ENCODE data around the gene RPS28.
"Not testable (repeated sequence)": the region's sequence is repeated elsewhere in the genome, so short reads cannot be mapped to it uniquely, and the experiment has no call there.

The RPS28 gene

DNA sequence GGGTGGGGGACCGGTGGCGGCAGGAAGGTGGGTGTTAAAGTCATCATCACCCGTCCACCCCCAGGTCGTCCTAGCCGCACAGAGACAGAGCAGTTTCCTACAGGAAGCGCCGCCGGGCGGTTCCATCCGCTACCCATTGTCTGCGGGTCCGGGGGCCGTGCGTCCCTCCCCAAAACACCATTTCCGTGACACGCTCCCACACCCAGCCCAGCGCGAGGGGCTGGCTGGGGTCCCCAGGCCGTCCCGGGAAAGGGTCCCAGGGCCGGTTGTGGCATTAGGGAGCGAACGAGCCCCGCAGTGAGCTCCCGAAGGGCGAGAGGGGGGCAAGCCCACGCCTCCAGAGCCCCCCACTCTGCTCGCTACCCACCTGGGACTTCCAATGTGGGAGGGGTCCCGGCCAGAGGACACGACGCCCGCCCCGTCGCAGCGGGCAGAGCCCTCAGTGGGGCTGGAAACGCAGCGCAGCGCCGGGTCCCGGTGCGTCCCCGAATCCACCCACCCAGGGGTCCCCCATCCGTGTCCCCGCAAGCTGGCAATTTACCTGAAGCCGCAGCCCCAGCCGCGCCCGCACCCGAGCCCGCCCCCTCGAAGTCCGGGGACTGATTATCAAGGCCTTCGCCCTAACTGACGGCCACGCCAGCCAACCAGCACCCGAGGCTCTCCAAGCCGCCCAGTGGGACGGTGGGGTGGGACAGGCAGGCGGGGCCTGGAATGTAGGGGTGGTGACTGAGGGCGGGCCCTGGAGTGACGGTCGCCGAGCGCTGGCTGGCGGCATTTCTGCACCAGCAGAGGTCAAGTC lies 21.6 kb downstream of the RPS28 start, which contains the start of gene KANK3:
Gene KANK3 (minus strand): TSS at position 579 of the 799 bp plus-strand sequence. CDS start 5,434 bp downstream, outside the sequence.
- DNase-seq: peak; percentile 96 to 98

DNA sequence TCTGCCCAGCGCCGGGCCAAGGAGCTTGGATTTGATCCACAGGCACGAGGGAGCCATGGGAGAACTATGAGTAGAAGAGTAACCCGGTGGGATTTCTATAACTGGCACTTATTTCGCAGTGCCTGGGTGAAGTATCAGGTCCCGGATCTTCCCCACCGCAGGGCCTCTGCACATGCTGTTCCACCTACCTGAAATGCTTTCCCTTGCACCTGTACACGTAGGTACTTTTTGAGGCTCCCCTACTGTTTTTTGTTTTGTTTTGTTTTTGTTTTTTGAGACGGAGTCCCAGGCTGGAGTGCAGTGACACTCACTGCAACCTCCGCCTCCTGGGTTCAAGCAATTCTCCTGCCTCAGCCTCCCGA lies 22.2 kb downstream of the RPS28 start:
- DNase-seq: no peak

DNA sequence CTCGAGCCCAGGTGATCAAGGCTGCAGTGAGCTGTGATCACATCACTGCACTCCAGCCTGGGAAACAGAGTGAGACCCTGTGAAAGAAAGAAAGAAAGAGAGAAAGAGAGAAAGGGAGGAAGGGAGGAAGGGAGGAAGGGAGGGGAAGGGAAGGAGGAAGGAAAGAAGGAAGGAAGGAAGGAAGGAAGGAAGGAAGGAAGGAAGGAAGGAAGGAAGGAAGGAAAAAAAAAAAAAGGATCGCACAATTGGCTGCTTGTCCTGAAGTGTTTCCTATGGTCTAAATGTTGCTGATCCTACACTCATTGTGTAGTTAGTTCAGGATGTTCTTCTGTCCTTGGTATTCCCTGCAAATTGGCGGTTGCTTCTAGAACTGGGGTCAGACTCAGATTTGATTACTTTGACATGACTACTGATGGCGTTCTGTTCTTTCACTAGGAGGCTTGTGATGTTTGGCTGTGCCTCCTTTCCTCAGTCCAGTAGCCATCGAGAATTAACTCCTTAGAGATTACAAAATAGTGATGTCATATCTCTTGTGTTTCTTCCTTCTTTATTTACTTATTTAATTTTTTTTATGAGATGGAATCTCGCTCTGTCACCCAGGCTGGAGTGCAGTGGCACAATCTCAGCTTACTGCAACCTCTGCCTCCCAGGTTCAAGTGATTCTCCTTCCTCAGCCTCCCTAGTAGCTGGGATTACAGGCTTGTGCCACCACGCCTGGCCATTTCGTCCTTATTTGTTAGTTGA lies 28.5 kb downstream of the RPS28 start:
- DNase-seq: not testable (repeated sequence)

DNA sequence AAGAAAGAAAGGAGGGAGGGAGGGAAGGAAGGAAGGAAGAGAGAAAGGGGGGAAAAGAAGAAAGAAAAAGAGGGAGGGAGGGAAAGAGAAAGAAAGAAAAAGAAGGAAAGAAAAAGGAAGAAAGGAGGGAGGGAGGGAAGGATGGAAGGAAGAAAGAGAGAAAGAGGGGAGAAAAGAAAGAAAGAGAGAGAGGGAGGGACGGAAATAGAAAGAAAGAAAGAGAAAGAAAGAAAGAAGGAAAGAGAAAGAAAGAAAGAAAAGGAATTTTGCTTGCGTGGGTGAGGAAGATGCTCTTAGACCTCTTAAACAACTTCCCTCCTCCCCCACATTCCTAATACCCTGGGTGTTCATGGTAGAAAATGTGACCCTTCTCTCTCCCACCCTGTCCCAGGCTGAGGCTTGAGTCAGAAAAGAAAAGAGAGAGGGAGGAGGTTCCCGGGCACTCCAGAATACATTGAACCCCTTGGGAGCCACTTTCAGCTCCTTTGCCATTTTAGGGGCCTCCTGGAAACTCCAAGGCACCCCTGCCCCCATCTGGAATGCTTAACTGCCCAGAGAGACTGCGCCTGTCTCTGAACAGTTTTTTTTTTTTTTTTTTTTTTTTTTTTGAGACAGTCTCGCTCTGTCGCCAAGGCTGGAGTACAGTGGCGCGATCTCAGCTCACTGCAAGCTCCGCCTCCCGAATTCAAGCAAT lies 31.0 kb downstream of the RPS28 start:
- peak; percentile 29 to 42 for DNase-seq

DNA sequence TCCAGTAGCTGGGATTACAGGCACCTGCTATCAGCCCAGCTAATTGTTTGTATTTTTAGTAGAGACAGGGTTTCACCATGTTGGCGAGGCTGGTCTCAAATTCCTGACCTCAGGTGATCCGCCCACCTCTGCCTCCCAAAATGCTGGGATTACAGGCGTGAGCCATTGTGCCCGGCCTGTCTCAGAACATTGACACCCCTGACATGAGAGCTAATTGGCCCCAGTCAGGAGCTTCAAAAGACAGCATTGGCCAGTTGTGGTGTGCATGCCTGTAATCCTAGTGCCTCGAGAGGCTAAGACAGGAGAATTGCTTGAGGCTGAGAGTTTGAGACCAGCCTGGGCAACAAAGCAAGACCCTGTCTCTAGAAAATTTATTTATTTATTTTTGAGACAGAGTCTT lies 31.5 kb downstream of the RPS28 start:
- not testable (repeated sequence) for DNase-seq

DNA sequence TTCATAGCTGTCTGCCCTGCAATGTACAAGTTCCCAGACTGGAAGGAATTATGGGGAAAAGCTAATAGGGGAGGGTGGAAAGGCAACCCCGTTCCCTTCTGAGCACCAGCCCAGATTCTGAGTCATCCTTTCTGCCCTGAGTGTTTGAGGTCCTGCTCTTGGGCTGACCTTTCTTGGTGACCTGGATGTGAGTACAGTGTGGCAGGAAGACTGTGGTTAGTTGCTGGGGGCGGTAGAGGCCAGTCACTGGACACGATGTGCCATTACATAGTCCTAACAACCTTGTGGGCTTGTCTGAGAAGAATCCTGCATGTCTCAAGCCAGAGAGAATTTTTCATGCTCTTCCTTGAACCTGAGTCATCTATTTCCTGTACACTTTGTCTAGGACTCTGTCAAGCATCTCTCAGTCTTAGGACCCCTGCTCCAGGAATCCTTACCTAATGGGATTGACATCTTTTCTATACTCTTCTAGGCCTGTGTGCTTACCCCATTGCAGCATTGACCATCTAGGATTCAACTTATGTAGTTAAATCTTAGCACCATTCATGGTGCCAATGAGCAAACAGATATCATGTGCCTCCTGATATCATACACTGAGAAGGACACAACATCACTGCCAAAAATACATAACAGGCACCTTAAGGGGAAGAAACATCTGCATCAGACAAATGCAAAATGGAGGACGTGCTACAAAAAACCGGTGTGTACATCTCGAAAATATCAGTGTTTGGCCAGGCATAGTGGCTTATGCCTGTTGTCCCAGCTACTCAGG lies 34.5 kb downstream of the RPS28 start:
- DNase-seq: peak; percentile 87 to 94

DNA sequence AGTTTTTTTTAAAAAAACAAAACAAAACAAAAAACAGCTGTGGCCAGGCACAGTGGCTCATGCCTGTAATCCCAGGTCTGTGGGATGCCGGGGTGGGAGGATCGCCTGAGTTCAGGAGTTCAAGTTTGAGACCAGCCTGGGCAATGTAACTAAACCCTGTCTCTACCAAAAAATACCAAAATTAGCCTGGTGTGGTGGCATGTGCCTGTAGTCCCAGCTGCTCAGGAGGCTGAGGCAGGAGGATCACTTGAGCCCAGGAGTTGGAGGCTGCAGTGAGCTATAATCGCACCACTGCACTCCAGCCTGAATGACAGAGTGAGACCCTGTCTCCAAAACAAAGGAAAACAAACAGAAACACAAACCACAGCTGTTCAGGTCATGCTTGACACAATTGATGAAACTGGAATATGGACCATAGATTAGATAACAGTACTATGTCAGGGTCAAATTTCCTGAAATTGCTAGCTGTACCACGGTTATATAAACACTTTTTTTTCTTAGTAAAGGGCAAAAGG lies 35.8 kb downstream of the RPS28 start:
- no peak for DNase-seq

DNA sequence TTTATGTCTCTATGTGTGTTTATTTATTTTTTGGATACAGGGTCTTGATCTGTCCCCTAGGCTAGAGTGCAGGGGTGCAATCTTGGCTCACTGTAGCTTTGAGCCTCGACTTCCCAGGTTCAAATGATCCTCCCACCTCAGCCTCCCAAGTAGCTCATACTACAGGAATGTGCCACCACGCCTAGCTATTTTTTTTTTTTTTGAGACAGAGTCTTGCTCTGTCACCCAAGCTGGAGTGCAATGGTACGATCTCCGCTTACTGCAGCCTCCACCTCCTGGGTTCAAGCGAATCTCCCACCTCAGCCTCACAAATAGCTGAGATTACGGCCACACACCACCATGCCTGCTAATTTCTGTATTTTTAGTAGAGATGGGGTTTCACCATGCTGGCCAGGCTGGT lies 37.7 kb downstream of the RPS28 start:
- no peak for DNase-seq

DNA sequence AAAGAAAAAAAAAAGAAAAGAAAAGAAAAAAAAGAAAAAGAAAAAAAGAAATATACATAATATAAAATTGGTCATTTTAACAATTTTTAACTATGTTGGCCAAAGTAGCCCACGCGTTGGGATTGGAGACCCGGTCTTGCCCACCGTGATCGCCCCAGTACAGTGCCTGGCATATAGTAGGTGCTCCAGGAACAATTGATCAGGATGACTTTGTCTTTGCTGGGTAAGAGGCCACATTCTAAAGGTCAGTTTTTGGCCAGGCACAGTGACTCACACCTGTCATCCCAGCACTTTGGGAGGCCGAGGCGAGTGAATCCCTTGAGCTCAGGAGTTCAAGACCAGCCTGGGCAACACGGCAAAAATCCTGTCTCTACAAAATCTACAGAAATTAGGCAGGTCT lies 38.9 kb downstream of the RPS28 start:
- no peak for DNase-seq

DNA sequence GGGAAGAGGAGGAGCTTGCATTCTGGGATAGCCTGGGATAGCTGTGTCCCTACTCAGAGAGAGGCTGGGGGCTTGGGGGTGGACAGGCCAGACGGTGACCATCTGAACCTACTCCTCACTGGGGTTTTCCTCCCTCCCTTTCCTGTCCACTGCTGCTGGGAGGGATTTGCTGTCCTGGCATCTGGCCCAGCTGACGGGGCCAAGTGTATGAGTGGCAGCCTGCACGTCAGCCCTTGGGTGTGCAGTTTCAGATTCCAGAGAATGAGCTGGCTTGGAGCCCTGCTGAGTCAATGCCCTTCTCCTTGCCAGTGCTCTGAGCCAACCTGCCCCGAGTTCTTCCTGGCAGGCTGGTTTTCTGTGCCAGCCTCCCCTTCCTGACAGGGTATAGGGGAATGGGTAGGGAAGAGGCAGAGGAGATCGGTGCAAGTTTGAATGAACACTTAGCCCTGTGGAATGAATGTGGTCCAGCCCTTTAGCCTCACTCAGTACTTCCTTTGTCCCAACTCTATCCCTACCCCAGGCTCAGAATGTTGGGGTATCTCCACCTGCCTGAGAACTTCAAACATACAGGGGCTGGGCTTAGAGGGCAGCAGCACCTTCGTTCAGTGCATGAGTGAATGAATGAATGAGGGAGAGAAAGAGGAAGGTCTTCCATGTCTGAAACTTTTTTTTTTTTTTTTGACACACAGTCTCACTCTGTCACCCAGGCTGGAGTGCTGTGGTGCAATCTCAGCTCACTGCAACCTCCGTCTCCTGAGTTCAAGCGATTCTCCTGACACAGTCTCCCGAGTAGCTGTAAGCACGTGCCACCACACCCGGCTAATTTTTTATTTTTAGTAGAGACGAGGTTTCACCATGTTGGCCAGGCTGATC lies 40.9 kb downstream of the RPS28 start:
- peak; percentile 51 to 72 for DNase-seq

DNA sequence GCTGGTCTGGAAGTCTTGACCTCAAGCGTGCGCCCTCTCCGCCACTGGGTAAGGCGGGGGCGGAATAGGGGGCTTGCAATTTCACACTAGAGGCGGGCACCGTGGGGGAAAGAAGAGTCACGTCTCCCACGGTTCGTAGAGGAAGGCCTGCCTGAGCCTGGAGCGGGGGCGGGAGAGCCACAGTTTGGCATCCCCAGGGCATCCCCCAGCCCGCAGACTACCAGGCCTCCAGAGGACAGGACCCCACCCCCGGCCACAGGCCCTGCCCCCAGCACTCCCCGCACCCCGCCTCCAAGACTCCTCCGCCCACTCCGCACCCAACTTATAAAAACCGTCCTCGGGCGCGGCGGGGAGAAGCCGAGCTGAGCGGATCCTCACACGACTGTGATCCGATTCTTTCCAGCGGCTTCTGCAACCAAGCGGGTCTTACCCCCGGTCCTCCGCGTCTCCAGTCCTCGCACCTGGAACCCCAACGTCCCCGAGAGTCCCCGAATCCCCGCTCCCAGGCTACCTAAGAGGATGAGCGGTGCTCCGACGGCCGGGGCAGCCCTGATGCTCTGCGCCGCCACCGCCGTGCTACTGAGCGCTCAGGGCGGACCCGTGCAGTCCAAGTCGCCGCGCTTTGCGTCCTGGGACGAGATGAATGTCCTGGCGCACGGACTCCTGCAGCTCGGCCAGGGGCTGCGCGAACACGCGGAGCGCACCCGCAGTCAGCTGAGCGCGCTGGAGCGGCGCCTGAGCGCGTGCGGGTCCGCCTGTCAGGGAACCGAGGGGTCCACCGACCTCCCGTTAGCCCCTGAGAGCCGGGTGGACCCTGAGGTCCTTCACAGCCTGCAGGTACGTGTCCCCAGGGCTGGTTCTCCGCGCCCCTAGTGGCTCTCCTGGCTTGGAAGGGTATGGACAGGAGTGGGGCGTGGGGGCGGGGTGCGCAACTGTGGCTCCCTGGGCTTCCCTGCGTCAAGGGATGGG lies 42.8 kb downstream of the RPS28 start, which contains the start of gene ANGPTL4:
Gene ANGPTL4 (plus strand): TSS at position 353 of the 969 bp plus-strand sequence. CDS start 167 bp downstream, at position 520.
- DNase-seq: peak in 1 of 2 donors; percentile 34

DNA sequence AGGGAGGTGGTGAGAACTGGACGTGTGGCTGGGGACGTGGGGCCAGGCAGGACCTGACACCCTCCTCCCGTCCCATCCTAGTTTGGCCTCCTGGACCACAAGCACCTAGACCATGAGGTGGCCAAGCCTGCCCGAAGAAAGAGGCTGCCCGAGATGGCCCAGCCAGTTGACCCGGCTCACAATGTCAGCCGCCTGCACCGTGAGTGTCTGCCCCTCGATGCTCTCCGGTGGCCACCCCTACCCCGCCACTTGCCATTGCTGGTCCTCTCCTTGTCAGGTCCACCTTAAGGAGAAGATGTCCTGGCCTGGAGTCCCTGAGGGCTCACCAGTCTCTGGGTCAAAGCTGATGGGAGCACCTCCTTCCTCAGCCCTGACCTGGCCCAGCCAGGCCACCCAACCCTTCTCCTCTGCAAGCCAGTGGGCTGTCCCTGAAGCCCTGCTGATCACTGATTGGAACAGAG lies 44.9 kb downstream of the RPS28 start:
- no peak for DNase-seq

DNA sequence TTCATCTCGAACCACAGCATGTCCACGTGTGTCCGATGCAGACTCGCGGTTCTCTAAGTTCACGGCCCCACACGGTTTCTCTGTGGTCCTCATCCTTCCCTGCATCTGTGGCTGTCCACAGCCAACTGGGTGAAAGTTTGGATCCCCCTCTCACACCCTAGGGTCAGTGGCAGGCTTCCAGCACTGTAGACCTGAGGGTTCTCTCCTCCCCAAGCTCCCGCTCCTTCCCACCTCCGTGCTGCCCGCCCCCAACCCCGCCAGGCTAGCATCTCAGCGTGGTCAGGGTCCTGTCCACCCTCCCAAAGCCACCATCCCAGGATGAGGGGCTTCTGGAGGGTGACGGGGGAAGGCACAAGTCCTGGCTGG lies 45.6 kb downstream of the RPS28 start:
- no peak for DNase-seq

DNA sequence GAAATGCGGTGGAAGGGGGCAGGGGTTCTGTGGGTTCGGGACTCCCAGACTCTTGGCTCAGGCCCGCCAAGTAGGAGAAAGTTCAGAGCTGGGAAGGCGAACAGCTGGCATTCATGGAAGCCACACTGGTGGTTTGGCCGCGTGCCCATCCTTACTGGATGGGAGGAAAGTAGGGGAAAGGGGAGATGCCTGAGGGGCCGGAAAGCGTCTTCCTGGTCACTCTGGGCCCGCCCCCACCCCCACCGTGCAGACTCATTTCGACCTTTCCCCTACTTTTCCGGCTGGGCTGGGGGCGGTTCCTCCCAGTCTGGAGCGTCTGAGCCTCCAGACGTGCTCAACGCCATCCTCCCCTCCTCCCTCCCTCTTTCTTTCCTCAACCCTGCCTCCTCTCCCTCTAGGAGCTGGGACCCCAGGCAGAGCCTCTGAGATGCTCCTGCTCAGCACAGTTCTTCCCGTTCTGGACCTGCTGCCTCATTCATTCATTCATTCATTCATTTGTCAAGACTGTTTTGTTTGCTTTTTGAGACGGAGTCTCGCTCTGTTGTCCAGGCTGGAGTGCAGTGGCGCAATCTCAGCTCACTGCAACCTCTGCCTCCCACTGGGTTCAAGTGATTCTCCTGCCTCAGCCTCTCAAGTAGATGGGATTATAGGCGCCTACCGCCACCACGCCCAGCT lies 46.2 kb downstream of the RPS28 start:
- DNase-seq: no peak

DNA sequence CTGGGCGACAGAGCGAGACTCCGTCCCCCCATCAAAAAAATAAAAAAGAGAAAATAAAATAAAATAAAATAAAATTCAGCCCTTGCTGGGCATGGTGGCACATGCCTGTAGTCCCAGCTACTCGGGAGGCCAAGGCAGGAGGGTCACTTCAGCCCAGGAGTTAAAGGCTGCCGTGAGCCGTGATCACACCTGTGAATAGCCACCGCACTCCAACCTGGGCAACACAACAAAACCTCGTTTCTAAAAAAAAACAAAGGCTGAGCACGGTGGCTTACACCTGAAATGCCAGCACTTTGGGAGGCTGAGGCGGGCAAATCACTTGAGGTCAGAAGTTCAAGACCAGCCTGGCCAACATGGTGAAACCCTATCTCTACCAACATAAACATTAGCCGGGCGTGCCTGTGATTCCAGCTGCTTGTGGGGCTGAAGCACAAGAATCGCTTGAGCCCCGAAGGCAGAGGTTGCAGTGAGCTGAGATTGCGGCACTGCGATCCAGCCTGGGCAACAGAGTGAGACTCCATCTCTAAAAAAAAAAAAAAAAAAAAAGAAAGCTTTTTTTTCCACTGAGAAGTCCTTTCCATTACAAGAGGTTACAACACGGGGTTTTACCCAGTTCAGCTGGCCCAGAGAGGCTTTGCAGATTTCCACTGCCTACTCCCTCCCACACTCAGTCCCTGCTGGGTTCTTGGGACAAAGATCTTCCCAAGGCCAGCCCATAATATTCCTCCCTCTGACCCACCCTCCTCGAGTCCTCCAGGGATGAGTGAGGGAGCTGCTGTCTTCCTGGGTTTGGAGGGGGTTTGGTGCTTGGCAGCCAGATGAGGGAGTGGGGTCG lies 49.1 kb downstream of the RPS28 start:
- peak in 1 of 2 donors; percentile 62 for DNase-seq

DNA sequence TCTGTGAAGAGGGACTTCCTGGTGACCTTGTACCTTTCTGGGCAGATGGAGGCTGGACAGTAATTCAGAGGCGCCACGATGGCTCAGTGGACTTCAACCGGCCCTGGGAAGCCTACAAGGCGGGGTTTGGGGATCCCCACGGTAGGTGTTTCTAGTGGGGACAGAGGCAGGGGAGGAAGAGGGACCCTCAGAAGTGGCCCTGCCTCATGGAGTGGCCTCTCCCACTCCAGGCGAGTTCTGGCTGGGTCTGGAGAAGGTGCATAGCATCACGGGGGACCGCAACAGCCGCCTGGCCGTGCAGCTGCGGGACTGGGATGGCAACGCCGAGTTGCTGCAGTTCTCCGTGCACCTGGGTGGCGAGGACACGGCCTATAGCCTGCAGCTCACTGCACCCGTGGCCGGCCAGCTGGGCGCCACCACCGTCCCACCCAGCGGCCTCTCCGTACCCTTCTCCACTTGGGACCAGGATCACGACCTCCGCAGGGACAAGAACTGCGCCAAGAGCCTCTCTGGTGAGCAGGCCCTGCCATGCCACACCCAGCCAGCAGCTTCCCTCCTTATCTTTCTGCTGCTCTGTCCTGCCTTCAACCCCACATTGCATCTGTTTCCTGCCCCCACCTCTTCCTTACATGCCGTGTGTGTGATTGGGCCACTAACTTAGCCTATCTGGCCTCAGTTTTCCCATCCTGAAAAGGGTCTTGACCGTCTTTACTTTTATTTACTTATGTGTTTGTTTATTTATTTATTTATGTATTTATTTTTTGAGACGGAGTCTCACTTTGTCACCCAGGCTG lies 49.9 kb downstream of the RPS28 start:
- no peak for DNase-seq

Data from inflammatory macrophage (primary cell).